GM18517 (cell line): ENCODE data around the gene OPN1SW.

Source experiments
- ATAC-seq: cut with Tn5 transposase; IDR thresholded peaks from one replicate; pipeline ENCODE4 v1.9.1; 2021; ENCODE audit warnings: mild to moderate bottlenecking, moderate library complexity; ENCODE audit not compliant: unreplicated experiment

The OPN1SW gene, protein sequence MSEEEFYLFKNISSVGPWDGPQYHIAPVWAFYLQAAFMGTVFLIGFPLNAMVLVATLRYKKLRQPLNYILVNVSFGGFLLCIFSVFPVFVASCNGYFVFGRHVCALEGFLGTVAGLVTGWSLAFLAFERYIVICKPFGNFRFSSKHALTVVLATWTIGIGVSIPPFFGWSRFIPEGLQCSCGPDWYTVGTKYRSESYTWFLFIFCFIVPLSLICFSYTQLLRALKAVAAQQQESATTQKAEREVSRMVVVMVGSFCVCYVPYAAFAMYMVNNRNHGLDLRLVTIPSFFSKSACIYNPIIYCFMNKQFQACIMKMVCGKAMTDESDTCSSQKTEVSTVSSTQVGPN

GRCh38 chr7:128775744-128776474, at the start of gene OPN1SW:
Gene OPN1SW, minus strand, starts transcription at chr7:128775794. Its CDS starts 13 bp downstream, at chr7:128775781.
- no peak for ATAC-seq

DNA sequence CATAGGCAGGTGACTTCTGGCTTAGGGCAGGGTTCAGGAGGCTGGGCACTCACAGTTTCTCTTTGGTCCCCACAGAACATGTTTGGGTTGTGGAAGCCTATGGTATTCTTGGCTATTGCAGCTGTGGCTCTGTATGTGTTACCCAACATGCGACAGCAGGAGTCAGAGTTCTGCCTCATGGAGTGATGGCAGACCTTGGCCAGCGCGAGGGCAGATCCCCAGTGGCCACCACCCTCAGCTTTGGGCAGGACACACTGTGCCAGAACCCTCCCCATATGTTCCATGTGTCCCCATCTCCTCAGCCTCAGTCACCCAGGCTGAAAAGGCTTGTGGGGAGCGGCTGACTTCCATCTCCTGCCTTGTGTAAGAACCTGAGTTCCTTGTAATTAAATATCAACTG, 46.1 kb upstream of the OPN1SW start:
- ATAC-seq = no peak

DNA sequence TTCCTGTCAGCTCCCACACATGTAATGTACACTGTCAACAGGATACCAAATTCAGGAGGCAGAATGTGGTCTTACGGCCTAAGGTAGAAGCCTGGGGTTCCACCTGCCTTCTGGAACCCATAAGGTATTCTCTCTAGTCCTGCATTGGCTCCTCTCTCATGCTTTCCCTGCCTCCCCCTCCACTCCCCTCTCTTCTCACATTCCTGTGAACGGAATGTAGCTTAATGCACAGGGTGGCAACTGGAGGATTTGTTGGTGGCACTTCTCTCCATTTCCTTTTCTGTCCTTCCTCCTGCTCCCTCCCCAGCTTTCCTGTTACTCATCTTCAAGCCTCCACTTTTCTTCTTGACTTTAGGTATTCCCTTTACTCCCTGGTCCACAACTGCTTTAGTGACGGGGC, 43.1 kb upstream of the OPN1SW start:
- no peak for ATAC-seq

DNA sequence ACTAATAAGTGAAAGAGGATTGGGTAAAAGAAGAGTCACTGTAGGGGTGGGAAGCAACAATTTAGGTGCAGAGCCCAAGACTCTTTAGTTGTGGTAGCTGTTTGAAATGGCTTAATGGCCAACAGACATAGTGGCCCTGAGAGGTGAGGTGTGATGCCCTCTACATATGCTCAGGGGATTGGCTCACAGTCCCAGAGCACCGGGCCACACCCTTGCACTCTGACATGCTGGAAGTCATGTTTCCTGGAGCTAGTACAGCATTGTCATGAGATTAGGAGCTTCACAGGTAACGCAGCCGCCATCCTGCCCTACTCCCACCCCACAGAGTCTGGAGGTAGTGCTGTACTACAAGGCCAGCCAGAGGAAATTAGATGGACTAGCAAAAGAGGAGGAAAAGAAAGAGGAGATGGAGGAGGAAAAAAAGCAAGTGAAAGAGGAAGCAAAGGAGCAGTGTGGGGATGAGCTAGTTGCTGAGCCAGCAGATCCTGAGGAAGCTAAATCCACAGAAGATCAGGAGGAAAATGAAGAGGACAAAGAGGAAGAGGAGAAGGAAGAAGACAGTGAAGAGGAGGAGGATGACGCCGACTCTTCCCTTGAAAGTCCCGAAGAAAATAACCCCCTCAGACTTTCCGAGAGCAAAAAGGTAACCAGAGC, 39.8 kb upstream of the OPN1SW start:
- no peak for ATAC-seq

- no peak for ATAC-seq
Observed at GRCh38 chr7:128814499-128814898, 38.9 kb upstream of the OPN1SW start.

- no peak for ATAC-seq
Observed at GRCh38 chr7:128812514-128813168, 37.0 kb upstream of the OPN1SW start.

- no peak for ATAC-seq
Observed at GRCh38 chr7:128811631-128812430, 36.2 kb upstream of the OPN1SW start.

DNA sequence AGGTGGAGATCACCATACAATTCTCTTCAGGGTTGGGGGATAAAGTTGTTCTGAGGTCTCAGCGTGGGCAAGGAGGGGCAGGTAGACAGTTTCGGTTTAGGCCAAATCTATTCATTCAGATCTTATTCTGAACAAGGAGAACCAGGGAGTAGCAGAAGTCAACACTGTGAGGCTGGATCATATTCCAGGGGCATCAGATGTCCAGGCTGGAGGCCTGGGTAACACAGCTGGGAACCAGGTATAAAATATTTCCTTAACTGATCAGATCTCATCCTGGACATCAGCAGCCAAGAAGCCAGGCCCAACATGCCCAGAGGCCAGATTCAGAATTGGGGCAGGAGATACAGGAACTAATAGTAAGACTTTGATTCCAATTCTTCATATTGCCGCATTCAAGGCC, 35.4 kb upstream of the OPN1SW start:
- ATAC-seq = no peak

- no peak for ATAC-seq
Observed at GRCh38 chr7:128810473-128810872, 34.9 kb upstream of the OPN1SW start.

DNA sequence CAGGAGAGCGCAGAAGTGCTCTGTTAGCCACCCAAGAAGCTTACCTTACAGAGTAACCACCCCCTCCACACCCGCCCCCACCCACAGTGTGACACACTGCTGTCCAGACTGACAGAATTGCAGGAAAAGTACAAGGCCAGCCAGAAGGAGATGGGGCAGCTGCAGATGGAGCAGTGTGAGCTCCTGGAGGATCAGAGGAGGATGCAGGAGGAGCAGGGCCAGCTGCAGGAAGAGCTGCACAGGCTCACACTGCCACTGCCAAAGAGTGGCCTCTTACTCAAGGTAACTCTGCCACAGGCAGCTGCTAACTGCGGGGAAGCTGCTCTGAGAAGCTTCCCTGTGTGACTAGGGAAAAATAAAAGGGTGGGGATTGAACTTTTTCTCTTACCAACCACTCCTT, 33.8 kb upstream of the OPN1SW start:
- no peak for ATAC-seq

GRCh38 chr7:128807191-128807590, 31.6 kb upstream of the OPN1SW start:
- ATAC-seq = no peak

- no peak for ATAC-seq
Observed at GRCh38 chr7:128805225-128805624, 29.6 kb upstream of the OPN1SW start.

DNA sequence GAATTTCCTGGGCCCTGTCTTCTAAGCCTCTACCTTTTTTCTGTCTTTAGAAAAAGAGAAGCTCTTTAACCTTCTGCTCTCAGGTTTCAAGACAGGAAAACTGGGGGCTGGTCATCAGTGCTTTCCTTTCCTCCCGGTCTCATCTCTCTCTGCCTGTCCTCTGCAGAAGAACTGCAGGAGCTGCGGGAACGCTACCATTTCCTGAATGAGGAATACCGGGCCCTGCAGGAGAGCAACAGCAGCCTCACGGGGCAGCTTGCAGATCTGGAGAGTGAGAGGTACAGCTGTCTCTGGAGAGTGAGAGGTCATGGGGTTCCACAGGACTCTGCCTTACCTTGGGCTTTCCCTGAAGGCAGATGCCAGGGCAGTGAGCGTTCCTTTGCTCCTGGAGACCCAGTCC, 28.9 kb upstream of the OPN1SW start:
- ATAC-seq = no peak

DNA sequence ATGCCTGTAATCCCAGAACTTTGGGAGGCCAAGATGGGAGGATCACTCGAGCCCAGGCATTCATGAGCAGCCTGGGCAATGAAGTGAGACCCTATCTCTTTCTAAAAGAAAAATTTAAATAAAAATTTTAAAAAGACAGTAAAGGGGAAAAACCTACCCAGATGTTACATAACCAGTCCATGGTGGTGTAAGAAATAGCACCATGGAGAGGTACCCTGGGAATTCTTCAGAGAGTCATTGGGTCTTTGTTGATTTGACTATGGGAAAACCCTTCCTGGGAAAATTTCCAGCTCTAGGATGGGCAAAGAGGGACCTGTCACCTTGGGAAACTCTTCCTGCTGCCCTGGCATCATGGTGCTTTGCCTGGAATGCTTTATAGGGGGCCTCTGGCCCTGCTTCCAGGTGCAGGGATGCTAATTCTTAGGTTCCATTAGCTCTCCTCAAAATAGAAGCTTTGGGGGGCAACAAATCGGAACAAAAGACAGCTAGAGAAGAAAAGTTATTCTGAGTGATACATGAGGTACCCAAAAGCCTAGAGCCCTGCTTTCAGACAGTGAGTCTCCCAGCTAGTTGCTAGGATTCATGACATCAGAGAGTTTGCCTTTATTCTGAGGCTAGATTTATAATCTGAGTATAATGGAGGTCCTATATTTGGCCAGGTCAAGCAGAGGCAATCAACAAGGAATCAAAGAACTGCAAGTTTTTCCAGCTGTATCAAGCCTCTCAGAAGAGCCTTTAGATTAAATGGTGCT, 26.2 kb upstream of the OPN1SW start:
- ATAC-seq = no peak

GRCh38 chr7:128801003-128801402, 25.4 kb upstream of the OPN1SW start:
- ATAC-seq = no peak

DNA sequence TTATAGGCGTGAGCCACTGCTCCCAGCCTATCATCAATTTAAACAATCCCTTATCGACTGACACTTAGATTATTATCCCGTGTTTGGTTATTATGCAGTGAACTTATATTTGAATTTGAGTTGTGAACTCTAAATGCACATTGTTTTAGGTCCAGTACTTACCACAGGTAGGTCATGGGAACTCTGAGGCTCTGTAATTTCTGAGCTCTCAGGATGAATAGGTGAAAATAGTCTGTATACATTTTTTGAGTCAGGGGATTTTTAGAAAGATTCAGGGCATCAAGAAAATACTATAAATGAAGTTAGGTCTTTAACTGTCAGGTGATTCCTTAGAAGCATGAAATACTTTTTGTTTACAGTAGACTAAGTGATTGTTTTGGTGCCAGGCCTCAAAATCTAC, 25.0 kb upstream of the OPN1SW start:
- no peak for ATAC-seq

- no peak for ATAC-seq
Observed at GRCh38 chr7:128799451-128799850, 23.9 kb upstream of the OPN1SW start.

DNA sequence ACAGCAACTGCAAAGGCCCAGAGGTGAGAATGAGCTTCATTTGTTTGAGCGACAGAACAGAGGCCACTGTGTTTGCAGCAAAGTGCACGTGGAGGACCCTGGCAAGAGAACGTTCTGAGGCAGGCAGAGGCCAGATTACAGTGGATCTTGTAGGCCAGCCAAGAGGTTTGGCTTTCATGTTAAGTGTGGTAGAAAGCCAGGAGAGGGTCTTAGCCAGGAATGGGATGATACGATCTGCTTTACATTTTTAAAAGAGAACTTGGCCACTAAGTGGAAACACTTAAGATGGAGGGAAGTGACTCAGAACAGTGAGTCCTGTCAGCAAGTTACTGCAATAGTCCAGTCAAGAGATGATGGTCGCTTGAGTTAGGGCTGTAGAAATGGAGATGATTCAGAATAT, 20.7 kb upstream of the OPN1SW start:
- no peak for ATAC-seq

DNA sequence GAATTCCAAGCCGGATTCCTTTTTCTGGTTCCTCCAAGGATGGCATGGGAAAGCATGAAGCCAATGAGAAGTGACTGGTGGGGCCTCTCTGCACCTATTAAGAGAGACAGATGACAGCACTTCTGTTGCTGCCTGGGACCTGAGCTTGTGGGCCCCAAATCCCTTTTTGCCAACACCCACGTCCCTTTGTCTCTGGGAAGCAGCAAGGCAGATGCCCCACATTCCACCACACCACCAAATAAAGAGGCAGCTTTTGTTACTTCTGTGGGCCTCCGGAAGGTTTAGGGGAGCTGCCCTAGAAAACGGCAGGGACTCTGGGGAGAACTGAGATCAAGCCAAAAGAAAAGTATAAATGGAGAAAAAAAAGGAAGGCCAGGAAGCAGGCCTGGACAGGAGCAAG, 19.5 kb upstream of the OPN1SW start:
- no peak for ATAC-seq

- no peak for ATAC-seq
Observed at GRCh38 chr7:128794436-128794835, 18.8 kb upstream of the OPN1SW start.
